Fibroblast of villous mesenchyme (primary cell): Measurements from ENCODE around the gene C15orf40. TPM values are rescaled to one million over a fixed set of nuclear protein-coding genes. Genes with fewer than 3 reads are reported as not detected.

ENCODE experiments used
- DNase-seq: peaks from one replicate; pipeline ENCODE4 v3.0.0-alpha.2; 2010; ENCODE audit warnings: low read depth
- H3K4me3 ChIP-seq: 2 replicates; pipeline ENCODE4 v1.5.1; 2011; ENCODE audit warnings: low read depth, mild to moderate bottlenecking, low read length
- total RNA-seq: library from RNA; depleted of rRNA; stranded (reverse); fragments of >200 nt; gene quantifications from 2 replicates; pipeline ENCODE4 v1.2.3, GENCODE V29; 2012
- TF ChIP-seq, protein P1 (sequence below): IDR thresholded peaks from 2 replicates; pipeline ENCODE4 v1.5.1; 2012; ENCODE audit warnings: low read depth, mild to moderate bottlenecking, low read length; ENCODE audit not compliant: insufficient read depth

C15orf40 gene
- total RNA-seq, 1 donor = 9.1 TPM

DNA sequence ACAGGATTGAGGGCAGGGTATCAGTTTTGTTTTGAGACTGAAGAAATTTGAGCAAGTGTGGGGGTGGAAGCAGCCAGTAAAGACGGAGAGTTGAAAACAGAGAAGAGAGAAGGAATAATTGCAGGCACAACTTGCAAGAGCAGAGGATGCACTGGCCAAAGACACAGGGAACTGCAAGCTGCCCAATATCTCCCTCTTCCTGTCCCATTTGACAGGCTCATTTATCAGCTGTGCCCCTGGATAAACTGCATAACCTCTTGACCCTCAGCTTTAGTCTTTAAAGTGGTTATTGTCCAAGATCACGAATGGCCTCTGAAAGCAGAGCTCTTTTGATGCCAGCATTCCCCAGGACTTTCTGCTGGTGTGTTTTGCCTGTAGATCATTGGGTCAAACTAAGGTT lies 30.5 kb downstream of the C15orf40 start:
- no peak overlapping the region for H3K4me3 ChIP-seq
- TF ChIP-seq, protein P1, sequence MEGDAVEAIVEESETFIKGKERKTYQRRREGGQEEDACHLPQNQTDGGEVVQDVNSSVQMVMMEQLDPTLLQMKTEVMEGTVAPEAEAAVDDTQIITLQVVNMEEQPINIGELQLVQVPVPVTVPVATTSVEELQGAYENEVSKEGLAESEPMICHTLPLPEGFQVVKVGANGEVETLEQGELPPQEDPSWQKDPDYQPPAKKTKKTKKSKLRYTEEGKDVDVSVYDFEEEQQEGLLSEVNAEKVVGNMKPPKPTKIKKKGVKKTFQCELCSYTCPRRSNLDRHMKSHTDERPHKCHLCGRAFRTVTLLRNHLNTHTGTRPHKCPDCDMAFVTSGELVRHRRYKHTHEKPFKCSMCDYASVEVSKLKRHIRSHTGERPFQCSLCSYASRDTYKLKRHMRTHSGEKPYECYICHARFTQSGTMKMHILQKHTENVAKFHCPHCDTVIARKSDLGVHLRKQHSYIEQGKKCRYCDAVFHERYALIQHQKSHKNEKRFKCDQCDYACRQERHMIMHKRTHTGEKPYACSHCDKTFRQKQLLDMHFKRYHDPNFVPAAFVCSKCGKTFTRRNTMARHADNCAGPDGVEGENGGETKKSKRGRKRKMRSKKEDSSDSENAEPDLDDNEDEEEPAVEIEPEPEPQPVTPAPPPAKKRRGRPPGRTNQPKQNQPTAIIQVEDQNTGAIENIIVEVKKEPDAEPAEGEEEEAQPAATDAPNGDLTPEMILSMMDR = no peak
- no peak for DNase-seq

DNA sequence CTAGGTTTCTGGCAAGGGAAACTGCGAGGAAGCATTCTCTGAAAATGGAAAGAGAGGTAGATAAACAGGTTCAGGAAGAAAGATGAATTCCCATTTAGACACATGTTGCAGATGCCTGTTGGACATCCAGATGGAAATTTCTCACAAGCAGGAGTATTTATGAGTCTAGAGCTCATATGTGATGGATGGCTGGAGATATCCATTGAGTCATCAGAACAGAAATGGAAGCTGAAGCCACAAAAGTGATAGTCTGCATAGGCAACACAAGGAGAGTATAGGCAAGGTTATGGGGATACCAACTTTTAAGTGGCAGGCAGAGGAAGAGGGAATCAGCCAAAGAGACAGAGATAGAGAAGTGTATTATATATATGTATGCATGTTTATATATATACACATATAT lies 31.7 kb downstream of the C15orf40 start:
- no peak overlapping the region for H3K4me3 ChIP-seq
- DNase-seq = no peak
- TF ChIP-seq, protein P1 = no peak

DNA sequence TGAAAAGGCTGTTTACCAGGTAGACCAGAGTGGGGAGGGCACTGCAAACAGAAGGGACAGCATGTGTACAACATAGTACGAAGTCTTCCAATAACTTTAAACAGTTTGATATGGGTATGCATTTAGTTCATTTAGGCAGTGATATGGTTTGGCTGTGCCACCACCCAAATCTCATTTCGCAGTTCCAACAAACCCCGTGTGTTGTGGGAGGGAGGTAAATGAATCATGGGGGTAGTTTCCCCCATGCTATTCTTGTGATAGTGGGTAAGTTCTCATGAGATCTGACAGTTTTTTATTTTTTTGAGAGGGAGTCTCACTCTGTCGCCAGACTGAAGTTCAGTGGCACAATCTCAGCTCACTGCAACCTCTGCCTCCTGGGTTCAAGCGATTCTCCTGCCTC lies 33.0 kb downstream of the C15orf40 start:
- no peak overlapping the region for H3K4me3 ChIP-seq
- TF ChIP-seq, protein P1 = no peak
- no peak for DNase-seq

DNA sequence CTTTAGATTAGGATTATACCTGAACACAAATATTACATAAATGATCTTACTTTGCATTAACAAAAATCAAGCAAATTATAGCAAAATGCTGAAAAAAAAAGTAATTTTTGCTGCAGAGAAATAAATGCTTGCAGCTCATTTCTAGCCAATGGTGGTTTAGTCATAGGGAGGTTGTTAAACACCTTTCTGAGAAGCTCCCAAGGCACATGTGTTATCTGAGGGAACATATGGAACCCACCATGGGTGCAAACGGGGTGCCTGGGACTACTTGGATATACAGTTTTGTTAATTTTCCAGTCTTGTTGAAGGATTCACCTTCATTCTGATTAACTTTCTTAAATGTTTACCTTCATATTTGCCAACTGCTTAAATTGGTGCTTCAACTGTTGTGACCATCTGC lies 34.4 kb downstream of the C15orf40 start:
- no peak overlapping the region for H3K4me3 ChIP-seq
- TF ChIP-seq, protein P1 = no peak
- DNase-seq = no peak

DNA sequence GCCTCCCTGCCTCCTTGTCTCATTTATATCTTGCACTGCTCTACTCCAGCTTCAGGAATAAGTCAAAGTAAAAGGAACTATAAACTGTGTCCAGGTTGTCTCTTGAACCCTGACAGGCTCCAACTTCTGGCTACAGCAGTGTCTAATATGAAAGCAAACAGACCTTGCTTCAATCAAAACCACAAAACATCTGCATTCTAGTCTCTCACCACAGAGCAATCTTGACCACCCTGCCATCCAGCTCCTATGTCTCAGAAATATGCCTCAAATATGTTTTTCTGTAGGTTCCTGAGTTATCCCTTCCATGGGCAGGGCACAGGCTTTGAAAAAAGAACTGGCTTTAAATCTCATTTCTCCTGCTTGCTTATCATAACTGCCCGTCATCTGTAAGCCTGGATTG lies 38.4 kb downstream of the C15orf40 start:
- DNase-seq = no peak
- no peak overlapping the region for H3K4me3 ChIP-seq
- TF ChIP-seq, protein P1 = no peak

DNA sequence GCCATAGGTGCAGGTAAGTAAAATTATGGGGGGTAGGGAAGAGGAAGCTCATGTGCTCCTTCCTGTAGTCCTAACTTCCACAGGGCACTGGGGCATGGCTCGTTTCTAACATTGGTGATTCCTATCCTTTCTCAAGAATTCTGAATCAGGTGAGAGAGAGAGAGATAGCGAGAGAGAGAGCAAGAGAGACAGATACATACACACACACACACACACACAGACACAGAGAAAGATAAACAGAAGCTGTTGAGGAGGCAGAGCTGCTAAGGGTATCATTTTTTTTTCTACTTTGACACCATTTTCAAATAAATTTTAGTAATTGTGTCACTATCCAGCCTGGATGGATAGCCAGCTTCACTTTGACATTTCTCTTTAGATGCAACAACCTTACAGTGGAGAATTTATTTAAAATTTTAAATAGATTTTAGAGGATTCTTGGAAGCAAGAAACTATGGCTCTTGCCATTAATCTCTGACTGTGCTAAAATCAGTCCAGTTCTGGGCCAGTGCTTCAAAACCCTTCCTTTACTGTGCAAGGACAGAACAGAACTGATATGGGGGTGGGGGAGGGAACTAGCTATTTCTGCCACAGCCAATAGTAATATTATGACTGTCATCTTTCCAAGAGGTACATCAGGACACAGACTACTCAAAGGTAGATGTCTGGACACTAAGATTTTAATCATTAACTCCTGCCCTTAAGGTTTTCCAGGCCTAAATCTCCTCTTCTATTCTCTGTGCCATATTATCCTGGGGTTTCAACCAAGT lies 40.0 kb downstream of the C15orf40 start:
- no peak for DNase-seq
- TF ChIP-seq, protein P1 = no peak
- no peak overlapping the region for H3K4me3 ChIP-seq

DNA sequence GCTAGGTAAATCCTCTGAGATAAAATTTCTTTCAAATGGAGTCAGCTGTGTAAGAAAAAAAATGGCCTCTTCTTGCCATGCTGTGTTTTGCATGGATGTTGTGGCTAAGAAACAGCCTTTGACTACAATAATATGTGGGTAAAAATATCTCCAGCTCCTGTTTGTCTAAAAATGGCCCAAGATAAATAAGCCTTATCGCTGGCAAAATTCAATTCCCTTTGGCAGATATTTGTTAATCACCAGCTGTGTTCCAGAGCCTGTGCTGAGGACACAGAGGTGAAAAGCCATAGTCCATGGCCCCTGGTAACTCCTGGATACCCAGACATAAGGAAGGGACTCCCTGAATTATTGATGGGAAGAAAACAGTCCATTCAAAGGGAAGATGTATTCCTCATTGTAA lies 40.7 kb downstream of the C15orf40 start:
- TF ChIP-seq, protein P1 = no peak
- DNase-seq = no peak
- no peak overlapping the region for H3K4me3 ChIP-seq
